Duodenal mucosa (tissue), 2 donors: ENCODE measurements around the gene OR51G1.
"Not testable (repeated sequence)": the region's sequence is repeated elsewhere in the genome, so short reads cannot be mapped to it uniquely, and the experiment has no call there.

Experiments used
- H3K27ac ChIP-seq: one replicate; pipeline ENCODE4 v1.7.0; 2013; ENCODE audit warnings: low read depth, low read length
- H3K27me3 ChIP-seq, 2 donors: one replicate each; pipeline ENCODE4 v1.7.0; 2013; ENCODE audit warnings: low read length in 2 of 2, control low read depth in 1 of 2; ENCODE audit not compliant: insufficient read depth in 2 of 2, control insufficient read depth in 1 of 2
- H3K36me3 ChIP-seq, 2 donors: one replicate each; pipeline ENCODE4 v1.7.0; 2013; ENCODE audit warnings: low read length in 2 of 2, control low read depth in 1 of 2; ENCODE audit not compliant: insufficient read depth in 2 of 2, control insufficient read depth in 1 of 2
- H3K4me1 ChIP-seq, 2 donors: one replicate each; pipeline ENCODE4 v1.7.0; 2013; ENCODE audit warnings: low read length in 2 of 2, control low read depth in 1 of 2; ENCODE audit not compliant: insufficient read depth in 2 of 2, control insufficient read depth in 1 of 2
- H3K4me3 ChIP-seq, 2 donors: one replicate each; pipeline ENCODE4 v1.7.0; 2013; ENCODE audit warnings: low read length in 2 of 2, low read depth in 1 of 2
- H3K9ac ChIP-seq, 2 donors: one replicate each; pipeline ENCODE4 v1.7.0; 2013; ENCODE audit warnings: low read length in 2 of 2, low read depth in 1 of 2
- H3K9me3 ChIP-seq, 2 donors: one replicate each; pipeline ENCODE4 v1.7.0; 2013; ENCODE audit warnings: low read length in 2 of 2, control low read depth in 1 of 2; ENCODE audit not compliant: control insufficient read depth in 1 of 2

Gene OR51G1, protein sequence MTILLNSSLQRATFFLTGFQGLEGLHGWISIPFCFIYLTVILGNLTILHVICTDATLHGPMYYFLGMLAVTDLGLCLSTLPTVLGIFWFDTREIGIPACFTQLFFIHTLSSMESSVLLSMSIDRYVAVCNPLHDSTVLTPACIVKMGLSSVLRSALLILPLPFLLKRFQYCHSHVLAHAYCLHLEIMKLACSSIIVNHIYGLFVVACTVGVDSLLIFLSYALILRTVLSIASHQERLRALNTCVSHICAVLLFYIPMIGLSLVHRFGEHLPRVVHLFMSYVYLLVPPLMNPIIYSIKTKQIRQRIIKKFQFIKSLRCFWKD

DNA sequence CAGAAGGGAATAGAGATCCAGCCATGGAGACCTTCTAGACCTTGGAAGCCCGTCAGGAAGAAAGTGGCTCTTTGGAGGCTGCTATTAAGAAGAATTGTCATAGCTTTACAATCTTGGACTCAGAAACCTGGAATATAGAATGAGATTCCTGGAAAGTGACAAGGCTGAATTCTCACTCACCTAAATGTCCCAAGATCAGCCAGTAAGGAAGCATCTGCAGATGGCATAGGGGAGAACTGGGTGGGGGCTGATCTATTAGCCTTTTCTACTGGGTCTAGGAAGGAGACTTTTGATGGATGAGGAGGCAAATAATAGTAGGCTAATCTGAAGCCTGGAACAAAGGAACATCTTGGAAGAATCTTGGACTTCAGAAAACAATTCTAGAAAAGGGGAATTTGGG lies at the start of gene OR51G1:
OR51G1 (minus strand) TSS at position 101 of the 400 bp plus-strand sequence; CDS start at position 101, 0 bp downstream.
- H3K4me1 ChIP-seq = no peaks in the 10 kb centered on the region
- H3K9ac ChIP-seq = no peak within 1 kb of the TSS
- H3K27me3 ChIP-seq = no peaks in the 10 kb centered on the region
- H3K4me3 ChIP-seq = no peak within 1 kb of the TSS
- H3K27ac ChIP-seq = no peak within 1 kb of the TSS
- H3K9me3 ChIP-seq = no peaks in the 10 kb centered on the region
- H3K36me3 ChIP-seq = no peaks in the 10 kb centered on the region

DNA sequence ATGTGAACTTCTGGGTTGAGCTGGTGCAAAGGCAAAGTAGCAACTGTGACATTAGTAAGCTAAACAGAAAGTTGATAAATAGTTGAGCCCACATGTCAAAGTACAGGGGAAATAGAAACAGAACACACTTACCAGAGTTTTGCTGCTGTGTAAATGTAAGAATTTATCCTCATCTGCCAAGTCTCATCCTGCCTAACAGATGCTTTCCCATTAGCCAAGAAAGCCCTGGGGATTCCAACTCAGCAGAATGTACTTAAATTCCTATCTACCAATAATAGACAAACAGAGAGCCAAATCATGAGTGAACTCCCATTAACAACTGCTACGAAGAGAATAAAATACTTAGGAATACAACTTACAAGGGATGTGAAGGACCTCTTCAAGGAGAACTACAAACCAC lies 38.7 kb upstream of the OR51G1 start:
- Histone ChIP-seq H3K4me1 (no peaks in the 10 kb centered on the region), H3K27ac (no peak overlapping the region), H3K9me3 (no peaks in the 10 kb centered on the region), H3K9ac (no peak overlapping the region), H3K27me3 (no peaks in the 10 kb centered on the region), H3K4me3 (no peak overlapping the region), H3K36me3 (no peaks in the 10 kb centered on the region)

DNA sequence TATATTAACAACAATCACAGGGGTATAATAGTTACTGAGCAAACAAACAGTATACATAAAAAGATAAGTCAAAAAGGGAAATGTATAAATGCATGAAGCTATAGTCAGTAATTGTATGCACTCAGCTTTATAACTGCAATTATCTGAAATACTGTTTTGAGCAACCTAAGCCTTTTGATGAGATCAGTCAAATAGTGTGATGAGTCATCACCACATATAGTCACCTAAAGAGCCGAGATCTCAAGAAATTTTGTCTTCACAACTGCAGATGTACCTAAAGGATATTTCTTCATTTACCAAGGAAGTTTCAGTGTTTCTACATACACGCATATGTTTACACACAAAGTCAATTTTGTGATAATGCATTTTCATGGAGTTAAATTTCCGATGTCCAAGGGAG lies 36.7 kb upstream of the OR51G1 start:
- Histone ChIP-seq H3K9ac (no peak overlapping the region), H3K27me3 (no peaks in the 10 kb centered on the region), H3K9me3 (no peaks in the 10 kb centered on the region), H3K36me3 (no peaks in the 10 kb centered on the region), H3K4me1 (no peaks in the 10 kb centered on the region), H3K4me3 (no peak overlapping the region), H3K27ac (no peak overlapping the region)

DNA sequence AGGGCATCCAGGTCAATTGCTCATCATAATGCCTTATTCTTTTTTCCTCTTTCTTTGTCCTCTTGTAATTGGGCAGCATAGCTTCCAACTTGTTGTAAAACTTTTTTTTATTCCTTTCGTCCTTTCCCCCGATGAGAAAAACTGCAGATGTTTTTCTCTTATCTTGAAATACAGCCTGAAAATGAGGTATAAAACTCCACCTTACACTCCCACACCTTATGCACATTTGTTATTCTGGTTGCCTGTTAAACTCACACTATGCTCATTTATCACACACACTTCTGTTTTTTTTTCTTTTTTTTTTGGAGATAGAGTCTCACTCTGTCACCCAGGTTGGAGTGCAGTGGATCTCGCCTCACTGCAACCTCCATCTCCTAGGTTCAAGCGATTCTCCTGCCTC lies 33.3 kb upstream of the OR51G1 start:
- H3K27ac ChIP-seq = no peak overlapping the region
- no peak overlapping the region for H3K4me3 ChIP-seq
- H3K9ac ChIP-seq = no peak overlapping the region
- no peaks in the 10 kb centered on the region for H3K36me3 ChIP-seq
- H3K27me3 ChIP-seq = no peaks in the 10 kb centered on the region
- H3K9me3 ChIP-seq = no peaks in the 10 kb centered on the region
- H3K4me1 ChIP-seq = no peaks in the 10 kb centered on the region

DNA sequence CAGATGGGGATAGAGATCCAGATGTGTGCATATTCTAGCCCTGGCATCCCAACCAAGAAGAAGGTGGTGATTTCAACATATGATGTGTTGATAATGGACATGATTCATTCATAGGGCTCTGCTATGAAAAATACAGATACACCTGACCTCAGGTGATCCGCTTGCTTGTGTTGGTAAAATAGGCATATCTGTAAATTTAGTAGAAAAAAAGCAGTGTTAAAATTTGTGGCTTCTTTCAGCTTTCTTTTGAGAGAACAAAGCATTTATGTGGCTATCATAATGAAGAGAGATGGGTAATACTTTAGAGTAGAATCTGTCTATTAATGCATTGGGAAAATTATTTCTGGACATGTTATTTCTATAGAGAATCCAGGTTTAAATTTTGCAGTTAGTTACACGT lies 31.5 kb upstream of the OR51G1 start, which contains the start of gene OR51A2:
OR51A2 (minus strand) TSS at position 101 of the 400 bp plus-strand sequence; CDS start at position 101, 0 bp downstream.
- not testable (repeated sequence) for H3K36me3 ChIP-seq, H3K27ac ChIP-seq, H3K27me3 ChIP-seq, H3K4me1 ChIP-seq, H3K9ac ChIP-seq, H3K9me3 ChIP-seq, H3K4me3 ChIP-seq

DNA sequence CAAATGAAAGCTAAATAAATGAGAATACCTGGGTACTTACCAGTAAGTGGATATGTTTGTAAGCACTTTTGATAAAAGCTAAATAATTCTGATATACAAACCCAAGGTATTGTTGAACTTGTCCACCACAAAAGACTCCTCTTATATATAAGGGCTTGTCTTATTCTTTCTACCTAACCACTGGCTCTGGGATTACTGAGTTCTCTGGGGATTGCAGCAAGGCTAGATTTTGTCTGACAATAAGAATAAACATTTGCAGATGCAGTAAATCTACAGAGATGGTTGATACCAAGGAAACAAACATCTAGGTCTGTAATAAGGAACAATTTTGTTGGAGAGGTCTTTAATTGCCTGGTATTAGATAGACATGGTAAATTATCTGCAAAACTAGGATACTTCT lies 23.4 kb upstream of the OR51G1 start, which contains the start of gene OR51A4:
OR51A4 (minus strand) TSS at position 101 of the 400 bp plus-strand sequence. CDS start 505 bp downstream, outside the sequence.
- no peaks in the 10 kb centered on the region for H3K4me1 ChIP-seq
- H3K27me3 ChIP-seq = no peaks in the 10 kb centered on the region
- no peaks in the 10 kb centered on the region for H3K9me3 ChIP-seq
- no peak within 1 kb of the TSS for H3K9ac ChIP-seq
- no peak within 1 kb of the TSS for H3K27ac ChIP-seq
- H3K4me3 ChIP-seq = no peak within 1 kb of the TSS
- H3K36me3 ChIP-seq = no peaks in the 10 kb centered on the region

DNA sequence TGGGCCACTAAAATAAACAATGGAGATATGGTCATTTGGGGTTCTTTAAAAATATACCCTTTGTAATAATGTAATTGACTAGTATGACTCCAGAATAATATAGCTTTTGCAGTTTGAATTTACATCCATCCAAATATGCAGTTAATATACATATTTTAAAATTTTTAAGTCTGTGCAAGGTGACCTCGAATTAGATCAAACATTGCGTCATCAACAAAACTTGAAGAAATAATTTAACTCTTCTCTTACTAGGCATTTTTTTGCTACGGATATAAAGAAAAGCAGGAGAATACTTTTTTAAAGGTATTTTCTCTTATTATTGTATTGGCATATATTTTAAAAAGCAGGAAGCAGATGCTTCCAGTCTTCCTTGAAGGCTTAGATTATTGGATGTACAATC lies 12.6 kb upstream of the OR51G1 start:
- H3K9me3 ChIP-seq = no peaks in the 10 kb centered on the region
- no peaks in the 10 kb centered on the region for H3K27me3 ChIP-seq
- H3K4me1 ChIP-seq = no peaks in the 10 kb centered on the region
- H3K9ac ChIP-seq = no peak overlapping the region
- no peaks in the 10 kb centered on the region for H3K36me3 ChIP-seq
- H3K27ac ChIP-seq = no peak overlapping the region
- no peak overlapping the region for H3K4me3 ChIP-seq

DNA sequence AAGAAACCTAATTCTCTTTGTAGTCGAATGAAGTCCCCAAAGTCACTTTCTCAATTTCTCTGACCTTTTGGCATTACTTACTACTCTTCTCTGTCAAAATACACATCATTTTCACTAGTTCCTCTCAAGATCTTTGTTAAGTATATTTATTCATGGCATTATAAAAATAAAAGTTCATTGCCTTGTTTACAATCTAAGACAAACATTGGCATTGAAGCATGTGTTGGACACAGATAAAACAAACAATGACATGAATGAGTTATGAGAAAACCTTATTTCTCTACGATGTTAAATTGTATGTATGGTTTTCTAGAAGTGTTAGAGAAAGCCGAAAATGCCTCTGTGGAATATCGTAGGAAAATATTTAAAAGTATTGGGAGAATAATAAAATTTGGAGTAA lies 8.6 kb upstream of the OR51G1 start:
- Histone ChIP-seq H3K4me1 (no peaks in the 10 kb centered on the region), H3K9ac (no peak overlapping the region), H3K4me3 (no peak overlapping the region), H3K27ac (no peak overlapping the region), H3K36me3 (no peaks in the 10 kb centered on the region), H3K27me3 (no peaks in the 10 kb centered on the region), H3K9me3 (no peaks in the 10 kb centered on the region)

DNA sequence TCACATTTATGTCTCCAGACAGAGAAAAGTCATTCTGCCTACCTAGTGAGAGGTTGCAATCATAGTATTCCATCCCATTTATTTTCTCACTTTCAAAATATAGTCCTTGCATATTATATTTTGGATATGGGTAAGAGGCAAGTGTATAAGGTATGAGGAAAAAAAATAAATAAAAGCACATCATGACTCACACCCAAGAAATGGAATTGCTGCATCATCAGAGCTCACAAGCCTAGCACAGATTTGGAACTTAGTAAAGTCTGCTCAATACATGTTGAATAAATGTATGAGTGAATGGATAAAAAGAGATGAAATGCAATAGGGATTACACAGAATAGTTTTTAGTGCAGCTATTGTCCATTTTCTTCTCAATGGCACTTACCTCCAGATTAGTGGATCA lies 2.5 kb upstream of the OR51G1 start:
- Histone ChIP-seq H3K36me3 (no peaks in the 10 kb centered on the region), H3K4me1 (no peaks in the 10 kb centered on the region), H3K4me3 (no peak overlapping the region), H3K27me3 (no peaks in the 10 kb centered on the region), H3K27ac (no peak overlapping the region), H3K9me3 (no peaks in the 10 kb centered on the region), H3K9ac (no peak overlapping the region)

DNA sequence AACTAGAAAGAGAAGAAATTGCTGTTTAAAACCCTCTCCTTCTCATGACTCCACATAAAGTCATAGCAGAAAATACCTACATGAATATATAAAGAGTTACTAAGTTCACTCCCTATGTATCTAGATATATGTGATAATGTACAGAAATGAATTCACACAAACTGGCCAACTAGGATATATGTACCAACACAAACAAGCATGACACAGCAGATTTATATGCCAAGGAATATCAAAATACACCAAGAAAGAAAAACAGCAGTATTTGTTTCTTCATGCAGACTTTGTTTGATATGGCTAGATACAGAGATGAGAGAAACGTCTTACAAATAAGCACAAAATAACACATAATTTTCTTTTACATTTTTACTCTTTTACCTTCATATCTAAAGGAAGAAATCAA lies 1.8 kb downstream of the OR51G1 start:
- H3K9me3 ChIP-seq = no peaks in the 10 kb centered on the region
- no peak overlapping the region for H3K4me3 ChIP-seq
- no peaks in the 10 kb centered on the region for H3K27me3 ChIP-seq
- H3K4me1 ChIP-seq = no peaks in the 10 kb centered on the region
- H3K36me3 ChIP-seq = no peaks in the 10 kb centered on the region
- H3K9ac ChIP-seq = no peak overlapping the region
- no peak overlapping the region for H3K27ac ChIP-seq
